ENCODE results near the gene MSI2.

Gene MSI2

DNA sequence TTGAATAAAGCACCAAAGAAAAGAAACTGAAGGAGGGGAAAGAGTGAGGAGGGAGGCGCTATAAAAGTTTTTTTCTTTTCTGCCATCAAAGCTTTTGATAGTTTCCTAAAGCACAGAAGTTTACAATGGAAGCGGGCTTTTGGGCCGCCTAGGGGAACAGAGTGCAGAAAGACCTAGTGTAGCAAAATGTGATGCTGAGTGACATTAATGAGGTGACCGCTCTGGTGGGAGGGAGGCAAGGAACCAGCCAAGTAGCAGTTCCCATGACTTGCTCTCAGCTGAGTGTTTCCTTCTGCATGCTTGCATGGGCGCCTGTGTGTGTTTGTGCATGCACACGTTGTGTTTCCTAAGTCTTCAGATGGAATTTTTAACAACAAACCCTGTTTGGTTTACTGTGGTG lies 15.5 kb downstream of the MSI2 start:
- DNase-seq: no peak

DNA sequence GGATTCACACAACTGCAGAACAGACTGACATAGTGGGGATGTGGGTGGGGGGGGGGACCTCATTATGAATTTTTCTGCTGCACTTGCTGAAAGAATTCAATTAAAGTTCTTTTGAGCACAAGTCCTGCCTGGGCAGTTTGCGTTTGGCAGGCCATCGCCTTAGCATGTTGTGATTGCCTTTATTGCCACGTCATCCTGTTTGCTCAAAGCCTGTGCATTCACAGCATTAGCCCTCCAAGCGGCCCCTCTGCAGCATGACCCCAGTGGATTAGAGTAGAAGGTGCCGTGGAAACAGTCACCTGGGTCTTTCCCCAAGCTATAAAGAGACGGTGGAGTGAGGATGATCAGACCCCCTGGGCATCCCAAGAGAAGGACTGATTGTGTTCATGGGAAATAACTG lies 17.2 kb downstream of the MSI2 start:
- DNase-seq: no peak

DNA sequence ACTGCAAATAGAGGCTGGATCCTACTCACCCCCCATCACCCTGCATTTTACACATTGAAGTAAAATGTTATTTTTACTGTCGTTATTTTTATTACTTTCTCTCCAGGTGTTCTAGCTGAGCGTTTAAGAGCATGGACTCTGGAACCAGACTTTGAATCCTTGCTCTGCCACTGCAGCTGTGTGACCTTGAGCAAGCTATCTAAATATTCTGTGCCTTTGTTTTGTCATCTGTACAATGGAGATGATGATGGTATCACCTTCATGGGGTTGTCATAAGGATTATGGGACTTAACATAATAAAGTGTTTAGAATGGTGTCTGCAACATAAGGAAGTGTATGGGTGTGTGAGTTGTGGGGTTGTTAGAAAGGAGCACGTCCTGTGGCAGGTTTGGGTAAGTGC lies 17.8 kb downstream of the MSI2 start:
- DNase-seq: no peak

DNA sequence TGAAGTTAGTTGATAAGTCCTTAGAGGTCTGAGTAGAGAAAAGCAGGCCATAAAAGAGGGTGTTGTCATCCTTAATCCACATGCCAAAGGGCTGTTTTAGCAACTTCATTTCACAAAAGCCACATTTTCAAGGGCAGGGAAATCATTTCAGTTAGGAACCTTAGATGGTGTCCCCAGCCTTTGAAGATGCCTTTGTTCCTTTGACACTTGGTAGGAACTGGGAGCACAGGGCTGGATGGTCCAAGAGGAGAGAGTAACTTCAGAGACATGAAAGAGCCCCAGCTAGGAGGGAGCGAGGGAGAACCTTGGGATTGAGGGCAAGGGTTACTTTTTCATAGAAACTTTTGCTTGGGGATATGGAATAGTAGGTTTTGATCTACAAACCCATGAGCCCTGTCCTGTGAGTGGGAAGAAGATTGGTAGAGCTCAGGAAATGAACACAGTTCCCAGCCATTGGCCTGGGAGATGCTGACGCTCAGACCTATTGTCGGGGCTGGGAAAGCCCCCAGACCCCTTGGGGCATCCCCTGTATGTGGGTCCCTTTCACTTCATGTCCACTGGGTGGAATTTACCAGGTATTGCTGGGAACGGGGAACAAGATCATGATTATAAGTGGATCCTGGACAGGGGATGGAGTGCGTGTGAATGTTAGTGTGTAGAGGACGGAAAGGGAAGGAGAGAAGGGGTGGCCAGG lies 18.9 kb downstream of the MSI2 start:
- no peak for DNase-seq

DNA sequence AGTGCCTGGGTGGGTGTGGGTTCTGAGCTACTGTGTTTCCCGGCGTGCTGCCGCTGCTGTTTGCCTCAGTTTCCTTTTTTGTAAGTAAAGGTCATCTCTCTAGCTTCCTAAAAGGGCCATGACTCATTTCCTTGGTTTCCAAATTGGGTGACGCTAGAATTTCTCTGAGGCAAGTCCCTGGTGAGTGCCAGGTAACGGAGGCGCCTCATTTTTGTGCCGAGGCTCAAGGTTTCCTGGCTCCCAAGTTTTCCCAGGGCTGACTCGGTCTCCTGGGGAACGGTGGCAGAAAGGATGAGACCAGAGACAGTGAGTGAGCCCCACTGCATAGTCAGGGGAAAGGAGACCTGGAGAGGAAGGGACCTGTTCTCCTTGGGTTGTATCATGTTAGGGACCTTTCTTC lies 20.3 kb downstream of the MSI2 start:
- no peak for DNase-seq

DNA sequence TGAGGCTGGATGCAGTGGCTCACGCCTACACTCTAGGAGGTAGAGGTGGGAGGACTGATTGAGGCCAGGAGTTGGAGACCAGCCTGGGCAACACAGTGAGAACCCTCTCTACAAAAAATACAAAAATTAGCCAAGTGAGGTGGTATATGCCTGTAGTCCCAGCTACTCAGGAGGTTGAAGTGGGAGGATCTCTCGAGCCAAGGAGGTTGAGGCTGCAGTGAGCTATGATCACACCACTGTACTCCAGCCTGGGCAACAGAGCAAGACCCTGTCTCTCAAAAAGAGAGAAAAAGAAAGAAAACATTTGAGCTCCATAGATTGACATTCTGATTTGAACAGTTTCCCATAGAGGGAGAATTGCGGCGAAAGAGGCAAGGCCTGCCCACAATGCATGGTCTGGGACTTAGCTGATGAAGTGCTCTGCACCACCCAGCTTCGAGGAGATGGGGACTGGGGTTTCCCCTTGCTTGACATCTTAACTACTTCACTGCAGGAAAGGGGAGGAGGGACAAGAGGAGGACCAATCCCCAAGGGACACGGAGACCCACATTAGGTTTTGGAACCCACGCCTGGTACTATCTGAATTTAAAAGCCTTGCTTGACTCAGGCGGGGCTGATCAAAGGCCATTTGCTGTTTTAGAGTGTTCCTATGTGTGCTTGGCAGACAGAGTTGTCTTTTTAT lies 21.7 kb downstream of the MSI2 start:
- no peak for DNase-seq

DNA sequence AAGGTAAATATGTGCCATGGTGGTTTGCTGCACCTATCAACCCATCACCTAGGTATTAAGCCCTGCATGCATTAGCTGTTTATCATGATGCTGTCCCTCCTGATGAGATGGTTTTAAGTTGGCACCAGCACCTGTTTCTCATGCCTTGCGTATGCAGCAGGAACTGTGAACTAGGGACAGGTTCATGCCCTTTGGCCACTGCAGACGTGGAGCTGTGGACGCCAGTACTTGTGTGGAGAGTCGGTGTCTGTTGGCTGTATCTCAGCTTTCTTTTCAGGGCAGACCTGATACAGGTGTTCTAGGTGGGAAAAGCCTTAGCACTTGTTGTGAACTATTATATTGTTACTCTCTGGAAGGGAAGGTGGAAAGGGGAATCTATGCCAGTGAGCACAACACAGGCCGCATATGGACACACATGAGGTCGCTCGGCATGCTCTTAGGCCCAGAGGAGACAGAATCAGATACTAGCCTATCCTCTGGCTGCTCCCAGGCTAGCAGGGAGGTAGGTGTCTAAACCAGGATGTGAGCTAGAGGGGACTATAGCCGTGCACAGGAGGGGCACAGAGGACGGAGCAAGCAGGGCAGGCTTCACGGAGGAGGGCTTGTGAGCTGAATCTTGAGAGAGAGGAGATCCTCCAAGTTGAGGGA lies 22.5 kb downstream of the MSI2 start:
- DNase-seq: no peak

DNA sequence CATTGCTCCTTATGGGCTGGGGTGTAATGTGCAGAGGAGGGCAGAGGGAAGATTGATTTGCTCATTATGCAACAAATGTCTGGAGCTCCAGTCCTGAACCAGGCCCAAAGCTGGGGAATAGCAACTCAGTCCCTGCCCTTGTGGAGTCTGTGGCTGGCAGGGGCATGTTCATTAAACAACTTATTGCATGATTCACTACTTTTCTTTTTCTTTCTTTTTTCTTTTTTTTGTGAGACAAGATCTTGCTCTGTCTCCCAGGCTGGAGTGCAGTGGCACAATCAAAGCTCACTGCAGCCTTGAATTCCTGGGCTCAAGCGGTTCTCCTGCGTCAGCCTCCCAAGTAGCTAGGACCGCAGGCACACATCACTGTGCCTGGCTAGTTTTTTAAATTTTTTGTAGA lies 23.1 kb downstream of the MSI2 start:
- DNase-seq: no peak

DNA sequence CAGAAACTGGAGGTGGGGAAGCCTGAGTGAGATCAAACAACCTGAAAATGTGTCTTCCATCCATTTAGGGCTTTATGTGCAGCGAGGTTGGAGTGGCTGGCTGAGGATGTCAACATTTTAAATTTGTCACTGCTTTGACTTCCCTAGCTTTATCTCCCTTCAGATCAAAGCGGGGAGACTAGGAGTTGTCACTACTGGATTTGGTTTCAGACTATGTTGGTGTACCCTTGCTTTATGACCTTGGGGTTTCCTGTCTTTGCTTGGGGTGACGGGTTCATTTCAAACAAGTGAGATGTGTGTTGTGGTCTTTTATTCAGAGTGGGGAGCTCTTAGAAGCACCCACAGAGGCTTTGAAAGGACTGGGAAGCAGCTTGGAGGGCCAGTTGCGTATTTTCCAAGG lies 25.6 kb downstream of the MSI2 start:
- no peak for DNase-seq

DNA sequence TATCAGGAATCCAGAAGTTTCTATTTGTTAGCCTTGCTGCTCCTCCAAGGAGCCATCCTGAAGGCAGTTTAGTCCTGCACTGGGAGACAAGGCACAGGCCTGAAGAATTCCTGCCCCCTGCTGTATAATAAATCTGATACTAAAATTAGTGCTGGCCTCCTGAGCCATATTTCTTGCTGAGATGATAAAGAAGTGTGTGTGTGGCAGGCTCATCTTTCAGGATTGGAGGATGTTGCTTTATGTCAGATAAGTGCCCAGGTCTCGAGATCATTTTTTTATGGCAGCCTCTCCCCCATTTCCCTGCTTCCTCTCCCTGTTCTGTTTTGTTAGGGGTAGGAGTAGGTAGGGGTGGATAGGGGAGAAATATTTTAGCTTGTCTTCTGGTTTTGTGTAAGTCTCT lies 26.0 kb downstream of the MSI2 start:
- DNase-seq: peak; percentile 19

DNA sequence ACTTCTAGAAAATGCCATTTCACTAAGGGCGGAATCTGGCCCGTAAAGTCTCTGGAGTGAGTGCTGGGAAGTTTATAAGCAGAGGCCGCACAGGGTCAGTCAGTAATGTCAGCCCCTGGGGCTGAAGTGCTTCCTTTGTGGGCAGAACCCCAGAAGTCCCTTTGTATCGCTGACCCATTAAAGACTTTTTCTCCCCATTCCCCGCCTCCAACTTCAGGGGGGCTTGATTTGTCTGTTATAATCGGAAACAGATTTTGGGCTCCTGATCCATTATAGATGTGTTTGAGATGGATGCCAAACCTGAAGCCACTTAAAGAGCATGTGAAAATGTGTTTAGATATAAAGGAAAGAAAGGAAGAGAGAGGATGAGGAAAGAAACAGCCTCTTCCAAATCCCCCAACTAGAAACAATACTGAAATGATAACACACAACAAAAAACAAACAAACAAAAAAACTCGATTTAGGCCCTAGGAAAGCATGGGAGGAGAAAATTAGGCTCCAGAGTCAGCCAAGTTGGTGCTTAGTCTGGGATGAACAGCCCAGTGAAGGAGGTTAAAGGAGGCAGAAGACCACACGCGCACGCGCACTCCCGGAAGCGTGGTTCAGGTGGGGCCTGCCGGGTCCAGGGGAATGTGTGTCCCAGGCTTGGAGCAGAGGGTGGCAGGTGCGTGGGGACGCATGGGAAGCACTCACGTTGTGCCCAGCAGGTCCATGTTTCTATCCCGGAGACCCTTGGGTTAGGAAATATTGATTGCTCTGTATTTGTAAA lies 27.1 kb downstream of the MSI2 start:
- DNase-seq: no peak

DNA sequence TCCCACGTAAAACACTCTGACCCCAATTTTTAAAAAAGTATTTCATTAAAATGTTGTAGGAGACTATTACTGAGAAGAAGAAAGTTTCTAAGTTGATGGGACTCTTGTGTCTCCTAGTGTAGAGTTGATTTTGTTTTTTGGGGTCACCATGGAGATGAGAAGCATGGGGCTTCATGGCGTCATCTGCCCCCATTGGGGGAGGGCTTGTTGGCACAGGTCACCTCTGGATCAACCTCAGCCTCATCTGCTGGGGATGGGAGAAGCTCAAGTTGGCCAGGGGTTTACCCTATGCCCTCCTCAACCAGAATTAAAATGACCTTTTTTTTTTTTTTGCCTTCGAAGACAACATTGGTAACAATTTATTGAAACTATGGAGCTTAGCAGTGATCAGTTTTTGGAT lies 28.3 kb downstream of the MSI2 start:
- no peak for DNase-seq

DNA sequence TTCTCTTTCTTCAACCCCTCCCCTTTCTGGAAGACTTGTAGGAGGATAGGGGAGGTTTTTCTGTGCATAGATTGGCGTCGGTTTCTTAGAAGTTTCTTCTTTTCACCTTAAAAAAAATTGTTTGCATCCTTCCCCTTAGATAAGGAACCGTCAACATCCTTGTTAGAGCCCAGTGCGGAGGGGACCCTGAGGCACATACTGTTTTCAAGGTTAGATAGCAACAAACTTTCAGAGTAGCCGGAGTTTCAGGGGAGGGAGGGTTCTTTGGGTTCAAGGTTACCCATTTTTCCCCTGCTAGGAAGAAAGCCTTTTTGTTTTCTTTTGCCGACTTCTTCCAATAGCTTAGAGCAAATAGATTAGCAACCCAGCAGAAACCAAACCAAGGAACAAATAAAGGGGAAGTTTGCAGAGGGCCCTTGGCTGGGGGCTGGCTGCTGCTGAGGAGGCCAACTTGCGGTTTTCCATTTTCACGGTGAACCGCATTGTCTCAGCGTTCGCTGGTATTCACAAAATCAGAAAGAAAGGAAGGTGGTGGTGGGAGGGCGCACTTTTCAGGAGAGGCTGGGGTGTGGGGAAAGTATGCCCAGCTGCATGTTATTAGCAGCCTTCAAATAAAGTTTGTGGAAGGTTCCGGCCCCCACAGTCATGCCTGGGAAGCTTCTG lies 28.8 kb downstream of the MSI2 start:
- no peak for DNase-seq

DNA sequence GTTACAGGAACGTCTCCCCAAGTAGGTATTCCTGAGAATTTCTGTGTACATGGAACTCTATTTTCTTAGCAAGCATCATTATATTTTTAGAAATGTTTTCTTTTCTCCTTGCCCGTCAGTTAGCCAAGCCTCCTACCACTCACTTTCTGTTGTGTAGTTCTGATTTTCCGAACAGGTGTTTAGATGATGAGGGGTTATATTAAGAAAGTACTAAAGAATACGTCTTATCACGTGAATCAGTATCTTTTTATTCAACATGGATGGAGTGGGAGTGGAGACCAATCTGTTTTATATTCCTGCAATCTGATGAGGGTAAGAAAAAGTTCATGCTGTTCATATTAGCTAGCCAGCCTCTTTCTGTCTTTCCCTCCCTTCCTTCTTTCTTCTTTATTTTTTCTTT lies 29.4 kb downstream of the MSI2 start:
- no peak for DNase-seq

DNA sequence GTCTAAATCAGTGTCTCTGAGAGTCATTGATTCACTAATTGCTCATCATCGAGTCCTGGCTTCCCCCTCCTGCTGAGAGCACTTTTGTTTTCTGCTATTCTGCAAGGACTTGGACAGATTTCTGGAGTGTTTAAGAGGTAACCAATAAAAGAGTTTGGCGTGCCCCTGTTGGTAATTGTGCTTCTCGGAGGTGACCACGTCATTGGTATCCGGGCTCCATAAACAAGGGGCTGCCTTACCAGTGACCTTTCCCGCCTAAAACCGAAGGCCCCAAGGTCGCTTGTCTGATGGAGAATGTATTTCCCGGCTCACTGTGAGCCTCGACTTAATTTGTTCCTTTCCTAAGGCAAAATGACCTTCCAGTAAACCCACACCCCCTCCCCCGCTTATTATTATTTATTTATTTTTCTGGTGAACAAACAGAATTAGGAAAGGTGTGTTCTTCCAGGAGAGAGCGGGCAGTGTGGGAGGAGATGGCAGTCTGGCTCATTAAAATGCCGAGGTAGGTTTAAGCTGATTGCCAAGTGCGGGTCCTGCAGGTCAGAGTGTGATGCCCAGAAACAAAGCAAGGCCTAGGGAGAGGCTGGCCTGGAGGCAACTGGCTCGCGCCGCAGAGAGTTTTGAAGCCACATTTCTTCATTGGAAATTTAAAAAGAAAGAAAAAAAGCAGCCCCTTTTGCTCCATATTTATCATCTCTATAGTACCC lies 30.2 kb downstream of the MSI2 start:
- no peak for DNase-seq

DNA sequence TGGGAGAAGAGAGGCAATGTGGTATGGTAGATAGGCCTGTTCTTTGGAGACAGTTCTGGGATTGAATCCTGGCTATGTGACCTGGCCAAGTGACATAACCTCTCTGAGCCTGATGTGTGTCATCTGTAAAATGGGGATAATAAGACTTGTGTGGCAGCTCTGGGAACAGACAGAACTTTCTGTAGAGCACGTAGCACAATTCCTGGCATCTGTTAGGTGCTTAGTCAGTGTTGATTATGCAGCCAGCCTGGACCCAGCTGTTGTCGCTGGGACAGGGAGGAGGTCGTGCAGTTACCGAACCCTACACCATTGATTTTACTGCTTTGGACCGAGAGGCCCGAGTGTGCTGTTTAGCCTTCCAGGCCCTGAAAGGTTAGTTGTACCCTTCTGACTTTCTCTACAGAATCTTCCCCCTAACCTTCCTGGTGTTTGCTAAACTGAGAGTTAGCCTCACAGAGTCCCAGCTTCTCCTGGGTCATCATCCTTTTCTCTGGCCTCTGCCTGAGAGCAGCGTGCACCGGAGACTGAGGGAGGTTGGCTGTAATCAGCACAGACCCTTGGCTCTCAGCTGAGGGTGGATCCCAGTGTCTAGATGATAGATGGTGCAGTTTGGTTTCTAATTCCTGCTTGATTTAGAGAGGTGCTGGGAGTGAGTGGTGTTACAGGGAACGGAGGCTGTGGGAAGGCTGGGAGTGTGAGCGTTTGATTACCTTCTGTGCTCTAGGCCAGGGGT lies 31.9 kb downstream of the MSI2 start:
- DNase-seq: no peak

DNA sequence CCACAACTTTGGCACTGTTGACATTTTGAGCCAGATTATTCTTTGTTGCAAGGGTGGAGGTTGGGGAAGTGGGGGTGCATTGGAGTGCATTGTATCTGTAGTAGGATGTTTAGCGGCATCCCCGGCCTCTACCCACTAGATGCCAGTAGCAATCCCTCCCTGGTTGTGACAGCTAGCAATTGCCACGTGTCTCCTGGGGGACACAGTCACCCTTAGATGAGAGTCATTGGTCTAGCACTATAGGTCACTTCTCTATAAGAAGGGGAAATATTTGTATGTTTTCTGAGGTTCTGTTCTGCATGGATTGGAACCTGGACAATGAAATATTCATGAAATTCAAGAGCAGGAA lies 32.4 kb downstream of the MSI2 start:
- DNase-seq: no peak

DNA sequence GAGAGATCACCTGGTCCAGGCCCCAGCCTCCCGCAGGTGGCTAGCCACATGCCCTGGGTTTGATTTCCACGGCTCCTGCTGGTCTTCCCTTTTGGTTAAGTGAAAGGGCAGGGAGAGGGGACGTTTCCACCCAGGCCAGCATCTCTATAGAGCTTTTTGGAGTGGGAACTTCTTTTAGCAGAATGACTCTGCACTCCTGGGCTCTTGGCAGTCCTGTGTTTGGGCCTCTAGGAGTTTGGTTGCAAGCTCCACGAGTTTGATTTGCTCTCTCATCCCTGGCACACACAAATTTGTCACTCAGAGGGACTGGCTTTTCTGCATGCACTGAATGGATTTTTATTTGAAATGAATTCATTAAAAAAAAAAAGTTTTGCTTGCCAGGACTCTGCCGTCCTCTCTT lies 32.8 kb downstream of the MSI2 start:
- DNase-seq: no peak

DNA sequence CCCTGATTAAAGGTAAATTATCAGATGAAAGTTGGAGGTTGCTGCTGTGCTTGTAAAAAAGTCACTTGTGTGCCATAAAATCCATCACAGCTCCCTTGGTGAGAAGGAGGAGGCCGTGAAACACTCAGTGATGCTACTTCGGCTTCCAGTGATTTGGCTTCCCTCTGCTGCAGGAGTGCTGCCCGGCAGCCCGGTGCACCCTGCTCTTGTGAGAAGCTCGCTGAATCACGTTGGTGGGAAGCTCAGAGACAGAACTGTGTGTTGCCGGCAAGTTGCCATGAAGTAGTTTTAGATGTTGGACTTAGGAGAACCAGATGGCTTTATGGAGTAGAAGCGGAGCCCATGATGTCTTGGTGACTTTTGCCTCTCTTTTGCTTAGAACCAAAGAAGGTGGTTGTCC lies 33.3 kb downstream of the MSI2 start:
- no peak for DNase-seq

DNA sequence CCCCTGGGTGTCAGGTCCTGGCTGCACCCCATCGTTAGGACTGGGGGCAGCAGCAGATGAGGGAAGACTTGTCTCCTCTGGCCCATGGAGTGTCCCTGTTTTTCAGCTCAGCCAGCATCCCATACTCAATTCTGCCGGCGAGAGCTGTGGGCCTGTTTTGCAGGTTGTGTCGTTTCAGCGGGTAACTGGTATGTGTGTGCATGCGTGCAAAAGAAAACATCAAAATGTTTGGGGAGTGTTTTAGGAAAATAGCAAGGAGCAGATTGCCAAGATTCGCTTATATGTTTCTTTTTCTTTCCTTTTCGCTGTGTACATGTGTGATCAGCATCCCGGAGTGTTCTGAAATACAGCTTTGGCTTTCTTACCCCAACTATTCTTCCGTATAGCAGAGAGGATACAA lies 34.7 kb downstream of the MSI2 start:
- no peak for DNase-seq

DNA sequence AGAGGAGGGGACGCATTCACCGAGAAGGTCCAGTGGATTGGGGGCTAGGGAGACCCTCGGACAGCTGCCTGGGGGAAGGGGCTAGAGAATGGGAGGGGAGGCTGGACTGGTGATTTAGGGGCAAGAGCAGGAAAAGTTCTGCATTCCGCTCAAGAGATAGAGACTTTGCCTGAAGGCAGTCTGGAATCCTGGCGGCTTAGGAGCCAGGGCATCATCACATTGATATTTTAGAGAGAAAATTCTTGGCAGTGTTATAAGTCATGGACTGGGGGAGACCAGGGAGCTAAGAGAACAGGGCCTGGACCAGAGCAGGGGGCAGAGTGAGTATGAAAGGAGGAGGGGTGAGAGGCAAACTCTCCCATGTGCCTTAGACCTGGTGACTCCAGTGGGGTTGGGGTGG lies 35.8 kb downstream of the MSI2 start:
- DNase-seq: no peak

DNA sequence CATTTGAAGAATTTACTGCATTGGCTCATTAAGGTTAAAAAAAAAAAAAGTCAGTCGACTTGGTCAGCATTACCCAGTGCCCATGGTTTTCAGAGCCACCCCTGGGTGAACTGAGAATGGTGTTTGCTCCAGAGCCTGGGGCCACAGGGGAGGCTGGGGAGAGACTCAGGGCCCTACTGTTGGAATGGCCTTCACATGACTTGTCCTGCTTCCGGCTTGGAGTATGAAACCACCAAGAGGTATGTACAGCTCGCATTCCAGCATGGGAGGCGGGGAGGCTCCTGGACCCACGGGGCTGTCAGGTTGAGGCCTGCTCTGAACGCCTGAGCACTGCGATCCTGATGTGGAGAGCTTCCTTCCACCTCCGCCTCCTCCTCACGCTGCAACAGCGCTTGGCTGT lies 36.8 kb downstream of the MSI2 start:
- DNase-seq: no peak
